Hepatocyte (in vitro differentiated cells): ENCODE results near the gene ARMC2.

Source experiments
- EZH2 ChIP-seq: fragments of 200-600 bp; sonication (generic); IDR thresholded peaks from 2 replicates; pipeline ENCODE4 v1.6.1; 2016; ENCODE audit warnings: antibody characterized with exemption, mild to moderate bottlenecking, borderline replicate concordance
- EZH2phosphoT487 ChIP-seq: fragments of 200-600 bp; sonication (generic); IDR thresholded peaks from one replicate; pipeline ENCODE4 v1.6.1; 2018; ENCODE audit warnings: antibody characterized with exemption, mild to moderate bottlenecking, low read depth, moderate library complexity; ENCODE audit not compliant: unreplicated experiment, severe bottlenecking
- TF ChIP-seq, protein P1 (sequence below): fragments of 200-600 bp; sonication (generic); IDR thresholded peaks from 2 replicates; pipeline ENCODE4 v1.5.1; 2016; ENCODE audit warnings: antibody characterized with exemption, mild to moderate bottlenecking; ENCODE audit not compliant: poor library complexity

DNA sequence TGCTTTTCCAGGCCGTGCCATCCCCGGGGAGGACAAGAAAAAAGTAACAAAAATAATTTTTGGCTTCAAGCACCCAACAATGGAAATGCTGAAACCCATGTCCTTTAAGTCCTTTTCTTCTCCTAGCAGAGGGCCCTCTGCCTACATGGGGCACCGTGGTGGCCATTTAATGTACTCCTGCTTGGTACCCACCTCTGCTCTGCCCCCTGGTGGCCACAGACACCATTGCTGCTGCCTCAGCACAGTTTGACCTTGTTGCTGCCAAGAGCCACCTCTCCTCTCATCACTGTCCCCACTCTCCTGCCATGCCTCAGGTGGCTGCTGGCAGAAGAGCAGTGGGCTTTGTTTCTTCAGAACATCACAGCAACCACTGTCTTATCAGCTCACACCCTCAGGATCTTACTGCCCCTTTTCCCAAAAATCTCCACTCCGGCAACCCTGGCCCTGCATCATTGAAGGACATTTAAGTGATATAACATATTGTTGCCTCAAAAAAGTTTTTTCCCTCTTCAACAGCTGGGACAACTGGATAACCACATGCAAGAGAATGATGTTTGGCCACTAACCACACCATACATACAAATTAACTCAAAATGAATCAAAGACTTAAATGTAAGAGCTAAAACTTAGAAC lies 12.9 kb upstream of the ARMC2 start:
- TF ChIP-seq, protein P1, sequence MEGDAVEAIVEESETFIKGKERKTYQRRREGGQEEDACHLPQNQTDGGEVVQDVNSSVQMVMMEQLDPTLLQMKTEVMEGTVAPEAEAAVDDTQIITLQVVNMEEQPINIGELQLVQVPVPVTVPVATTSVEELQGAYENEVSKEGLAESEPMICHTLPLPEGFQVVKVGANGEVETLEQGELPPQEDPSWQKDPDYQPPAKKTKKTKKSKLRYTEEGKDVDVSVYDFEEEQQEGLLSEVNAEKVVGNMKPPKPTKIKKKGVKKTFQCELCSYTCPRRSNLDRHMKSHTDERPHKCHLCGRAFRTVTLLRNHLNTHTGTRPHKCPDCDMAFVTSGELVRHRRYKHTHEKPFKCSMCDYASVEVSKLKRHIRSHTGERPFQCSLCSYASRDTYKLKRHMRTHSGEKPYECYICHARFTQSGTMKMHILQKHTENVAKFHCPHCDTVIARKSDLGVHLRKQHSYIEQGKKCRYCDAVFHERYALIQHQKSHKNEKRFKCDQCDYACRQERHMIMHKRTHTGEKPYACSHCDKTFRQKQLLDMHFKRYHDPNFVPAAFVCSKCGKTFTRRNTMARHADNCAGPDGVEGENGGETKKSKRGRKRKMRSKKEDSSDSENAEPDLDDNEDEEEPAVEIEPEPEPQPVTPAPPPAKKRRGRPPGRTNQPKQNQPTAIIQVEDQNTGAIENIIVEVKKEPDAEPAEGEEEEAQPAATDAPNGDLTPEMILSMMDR: peak; percentile 78
- TF ChIP-seq EZH2: no peak
- no peak for TF ChIP-seq EZH2phosphoT487
